Stimulated activated CD8-positive, alpha-beta memory T cell treated with anti-CD3 and anti-CD28 coated beads, Interleukin-7, amount 100 ng/mL, for 1 hour (primary cell): Measurements from ENCODE around the gene SAMD8.

Experiments
- DNase-seq, 2 donors: peaks; one replicate each; pipeline ENCODE4 v3.0.0-alpha.2; 2020; ENCODE audit warnings: low read depth in 2 of 2

SAMD8 gene

DNA sequence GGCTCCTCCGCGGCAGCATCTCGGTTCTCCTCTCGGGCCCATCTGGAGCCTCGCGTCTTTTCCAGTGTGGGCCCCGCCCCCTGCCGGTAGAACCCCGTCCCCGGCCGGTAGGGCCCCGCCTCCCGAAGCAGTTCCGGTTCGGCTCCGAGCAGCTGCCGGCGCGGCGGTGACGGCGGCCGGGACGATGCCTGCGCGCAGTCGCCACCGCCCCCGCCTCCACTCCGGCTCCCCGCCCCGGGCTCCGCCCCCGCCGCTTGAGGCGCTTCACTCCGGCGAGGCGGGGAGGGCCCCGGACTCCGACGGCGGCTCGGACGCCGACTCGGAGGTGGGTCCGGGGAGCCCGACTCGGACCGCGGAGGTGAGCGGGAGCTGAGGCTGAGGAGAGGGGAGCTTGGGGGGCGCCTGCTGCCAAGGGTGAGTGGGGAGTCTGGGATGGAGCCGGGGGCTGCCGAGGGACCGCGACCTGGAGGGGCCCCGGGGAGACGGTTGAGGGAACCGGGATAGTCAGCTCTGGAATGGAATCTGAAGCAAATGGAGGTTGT lies at the start of gene SAMD8:
Gene SAMD8, plus strand, starts transcription at position 292 of the 542 bp plus-strand sequence. CDS start 38,873 bp downstream, outside the sequence.
- peak; percentile 82 for DNase-seq

DNA sequence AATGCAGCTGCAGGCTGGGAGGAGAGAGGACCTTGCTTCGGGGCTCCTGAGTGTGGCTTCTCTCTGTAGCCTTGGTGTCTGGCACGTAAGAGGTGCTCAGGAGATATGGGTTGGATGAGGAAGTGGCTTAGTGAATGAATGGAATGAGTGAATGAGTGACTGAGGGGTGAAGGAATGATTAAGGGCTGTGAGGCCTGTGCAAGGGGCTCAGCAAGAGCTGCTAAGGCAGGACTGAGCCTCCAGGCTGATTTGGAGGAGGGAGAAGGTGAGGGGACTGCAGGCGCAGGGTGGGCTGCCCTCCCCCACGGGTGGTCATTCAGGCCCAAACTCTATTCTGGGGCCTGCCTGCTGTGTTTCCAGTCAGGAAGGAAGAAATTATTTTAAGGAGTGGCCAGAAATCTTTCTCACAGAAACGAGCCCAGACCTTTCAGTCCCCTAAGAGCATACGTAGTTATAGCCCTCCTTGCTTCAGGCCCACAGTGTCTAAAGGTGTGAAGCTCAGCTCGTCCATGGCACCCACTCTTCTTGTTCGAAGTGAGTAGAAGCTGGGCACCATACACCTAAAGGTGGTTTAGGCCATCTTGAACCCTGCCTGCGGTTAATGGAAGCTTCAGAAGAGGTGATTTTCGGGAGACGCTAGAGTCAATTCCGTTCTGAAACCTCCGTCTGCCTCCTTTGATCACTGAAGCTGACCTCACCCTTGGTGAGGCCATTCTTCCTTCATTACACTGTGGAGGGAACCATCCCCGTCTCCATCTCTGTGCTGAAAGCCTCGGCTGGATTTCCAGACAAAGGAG lies 49.5 kb upstream of the SAMD8 start:
- no peak for DNase-seq

- no peak for DNase-seq
These were observed 48.8 kb upstream of the SAMD8 start for GRCh38 chr10:75062506-75063299.

DNA sequence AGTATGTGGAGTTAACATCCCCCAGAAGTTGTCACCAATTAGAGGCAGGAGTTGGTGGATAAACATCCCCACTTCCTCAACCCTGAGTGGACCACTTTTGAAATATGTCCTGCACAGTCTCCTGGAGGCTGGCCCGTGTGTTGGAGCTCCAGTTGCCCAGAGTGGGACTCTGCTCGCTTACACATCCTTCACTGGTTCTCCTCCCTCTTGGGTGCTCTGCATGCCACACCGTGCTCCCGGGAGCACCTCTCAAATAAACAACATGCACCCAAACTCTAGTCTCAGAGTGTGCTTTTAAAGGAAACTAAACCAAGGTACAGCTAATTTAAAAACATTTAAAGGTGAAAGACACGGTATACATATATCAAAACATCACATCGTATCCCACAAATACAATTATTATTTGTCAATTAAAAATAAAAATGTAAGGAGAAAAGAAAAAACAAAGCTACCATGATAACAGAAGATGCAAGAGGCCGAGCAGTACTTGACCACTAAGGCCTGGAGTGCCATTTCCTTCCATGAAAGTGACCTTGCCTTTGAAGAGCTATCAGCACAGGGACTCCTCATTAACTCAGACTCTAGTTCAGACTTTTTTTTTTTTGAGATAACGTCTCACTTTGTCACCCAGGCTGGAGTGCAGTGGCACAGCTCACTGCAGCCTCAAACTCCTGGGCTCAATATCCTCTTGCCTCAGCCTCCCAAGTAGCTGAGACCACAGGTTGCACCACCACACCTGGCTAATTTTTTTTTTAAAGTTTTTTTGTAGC lies 47.8 kb upstream of the SAMD8 start:
- DNase-seq: no peak

- DNase-seq: no peak
These were observed 46.4 kb upstream of the SAMD8 start for GRCh38 chr10:75065076-75065475.

GRCh38 chr10:75066271-75066670 lies 45.2 kb upstream of the SAMD8 start:
- DNase-seq: no peak

GRCh38 chr10:75067272-75067671 lies 44.2 kb upstream of the SAMD8 start:
- DNase-seq: no peak

- no peak for DNase-seq
These were observed 42.9 kb upstream of the SAMD8 start for GRCh38 chr10:75068523-75068922.

GRCh38 chr10:75070476-75070875 lies 41.0 kb upstream of the SAMD8 start:
- DNase-seq: no peak

GRCh38 chr10:75070961-75071428 lies 40.5 kb upstream of the SAMD8 start:
- DNase-seq: no peak

GRCh38 chr10:75071756-75072155 lies 39.7 kb upstream of the SAMD8 start:
- no peak for DNase-seq

- no peak for DNase-seq
These were observed 38.7 kb upstream of the SAMD8 start for GRCh38 chr10:75072727-75073126.

GRCh38 chr10:75073442-75073841 lies 38.0 kb upstream of the SAMD8 start:
- no peak for DNase-seq

GRCh38 chr10:75074711-75075445 lies 36.6 kb upstream of the SAMD8 start:
- no peak for DNase-seq

- no peak for DNase-seq
These were observed 35.1 kb upstream of the SAMD8 start for GRCh38 chr10:75076348-75076747.

- no peak for DNase-seq
These were observed 31.9 kb upstream of the SAMD8 start for GRCh38 chr10:75079436-75080083.

GRCh38 chr10:75080554-75080953 lies 30.9 kb upstream of the SAMD8 start:
- DNase-seq: no peak

GRCh38 chr10:75081379-75081778 lies 30.1 kb upstream of the SAMD8 start:
- no peak for DNase-seq

DNA sequence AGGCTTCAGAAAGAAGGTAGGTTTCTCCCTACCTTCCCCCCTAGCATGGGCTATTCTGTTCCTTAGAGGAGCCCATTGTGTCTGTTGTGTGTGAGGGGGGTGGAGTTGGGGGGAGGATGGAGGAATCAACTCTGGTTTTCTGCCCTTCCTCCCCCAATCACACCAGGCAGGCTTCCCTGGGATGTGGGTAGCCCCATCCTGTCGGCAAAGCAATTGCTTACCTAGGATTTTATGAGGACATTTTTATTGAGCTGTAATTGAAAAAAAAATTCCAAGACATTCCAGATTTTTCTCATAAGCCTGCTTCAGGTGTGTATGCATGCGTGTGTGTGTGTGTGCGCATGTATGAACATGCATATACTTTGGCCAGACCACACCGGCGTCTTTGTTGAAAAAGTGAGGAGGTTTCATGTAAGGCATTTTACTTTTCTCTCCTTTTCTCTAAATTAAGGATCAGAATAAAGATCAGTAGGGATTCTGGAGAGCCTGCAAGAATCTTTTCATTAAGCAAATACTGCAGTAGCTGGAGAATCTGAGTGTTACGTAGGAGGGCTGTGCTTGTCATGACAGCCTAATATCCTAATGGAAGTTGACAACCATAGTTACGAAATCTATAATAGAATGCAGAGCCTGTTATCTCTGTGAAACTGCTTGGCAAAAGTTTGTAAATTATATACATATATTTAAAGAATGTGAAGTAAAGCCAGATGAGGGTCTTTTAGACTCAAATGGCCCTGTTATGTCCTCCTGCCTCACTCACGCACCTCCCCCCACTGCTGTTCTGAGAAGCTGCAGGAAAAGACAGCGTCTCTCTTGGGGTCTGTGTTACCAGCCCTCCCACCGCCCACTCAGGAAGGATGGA lies 27.3 kb upstream of the SAMD8 start:
- DNase-seq: no peak
